ENCODE results near the gene SLC22A4. TPM values are rescaled to one million over a fixed set of nuclear protein-coding genes. Genes with fewer than 3 reads are reported as not detected.

The SLC22A4 gene
- total and polyA plus RNA-seq, 2 donors (not counting 1 experiment from before 2014, with no cell fraction given): 0.18 TPM; not detected in 1

DNA sequence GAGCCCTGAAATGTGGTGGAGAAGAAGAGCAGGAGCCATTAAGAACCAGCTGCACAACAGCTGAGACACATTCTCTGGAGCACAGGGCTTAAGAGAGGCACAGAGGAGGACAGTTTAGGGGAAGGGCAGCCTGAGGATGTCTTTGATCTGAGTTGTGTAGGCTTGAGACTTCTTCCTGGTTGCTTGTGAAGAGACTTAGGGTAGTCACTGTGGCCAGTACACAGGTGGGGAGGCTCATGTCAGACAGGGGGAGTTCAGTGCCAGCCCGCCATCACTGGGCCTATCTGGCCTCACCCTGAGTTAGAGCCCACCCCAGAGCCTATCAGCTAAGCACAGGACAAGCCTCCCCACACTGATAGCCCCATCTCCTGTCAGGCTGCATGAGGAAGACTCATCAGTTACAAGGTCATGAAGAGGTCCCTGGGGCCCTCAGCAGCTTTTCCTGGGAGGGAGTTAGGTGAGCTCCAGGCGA is 19.8 kb downstream of the SLC22A4 start:
- H2AFZ ChIP-seq (ENCODE audit: insufficient read depth, low read depth, low read length, poor library complexity, severe bottlenecking): no peak overlapping the region
- CTCF ChIA-PET: interaction anchor here (0.6 kb wide), 1 partner anchor 31 kb away, joined by 3 read pairs; no protein-coding TSS in a partner anchor

DNA sequence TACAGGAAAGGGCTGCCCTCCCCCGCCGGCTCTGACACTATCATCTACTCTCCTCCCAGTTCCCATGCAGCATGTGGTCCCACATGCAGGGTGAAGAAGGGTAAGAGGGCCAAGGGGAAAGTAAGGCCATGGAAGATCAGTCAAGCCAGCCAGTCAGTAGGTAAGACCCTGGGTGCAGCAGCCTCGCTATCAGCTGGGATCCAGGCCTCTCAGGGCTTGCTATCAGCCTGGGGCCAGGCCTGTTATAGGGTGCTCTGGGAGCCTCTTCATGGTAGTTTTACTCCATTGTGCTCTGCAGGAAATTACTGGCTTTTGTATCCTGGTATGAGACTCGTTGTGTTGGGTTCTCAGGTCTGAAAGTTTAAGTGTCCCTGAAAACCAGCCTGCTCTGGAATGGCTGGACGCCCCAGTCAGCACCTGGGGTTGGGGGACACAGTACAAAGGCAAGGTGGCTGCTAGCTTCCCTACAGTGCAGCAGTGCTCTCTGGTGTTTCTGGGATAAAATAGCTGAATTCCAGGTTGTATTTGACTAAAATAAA is 21.4 kb downstream of the SLC22A4 start:
- ATAC-seq (ENCODE audit: low read depth) (no peak), DNase-seq (no peak)
- WGBS (ENCODE audit: insufficient coverage): 90% methylated on average over 3 of the region's 5 CpGs
- no peaks in the 10 kb centered on the region for H3K4me1 Mint-ChIP-seq
- H3K27me3 Mint-ChIP-seq: no peaks in the 10 kb centered on the region
- no peak overlapping the region for H3K9ac ChIP-seq (ENCODE audit: low read length)
- ChIA-PET POLR2A (no interaction called here), CTCF (no interaction called here)
- H3K27me3 ChIP-seq (replicated peaks in 1 of 4; ENCODE audit: control extremely low read depth in 1 of 4, control insufficient read depth in 3 of 4, insufficient read depth in 4 of 4, low read length in 3 of 4): no peaks in the 10 kb centered on the region
- H3K9me3 Mint-ChIP-seq (ENCODE audit: insufficient read depth): no peaks in the 10 kb centered on the region
- intact Hi-C loops (cut with micrococcal nuclease): no loop called here
- H3K9me3 ChIP-seq (ENCODE audit: control extremely low read depth in 1 of 3, control insufficient read depth in 2 of 3, insufficient read depth in 1 of 3, low read length in 2 of 3): no peaks in the 10 kb centered on the region
- H4K20me1 ChIP-seq (ENCODE audit: control insufficient read depth, insufficient read depth, low read length, poor library complexity, severe bottlenecking): no peaks in the 10 kb centered on the region
- H3K4me1 ChIP-seq (ENCODE audit: control insufficient read depth in 2 of 2, insufficient read depth in 2 of 2, low read length in 2 of 2): no peaks in the 10 kb centered on the region
- no peak for TF ChIP-seq EZH2 (IDR thresholded peaks at IDR 0.05; ENCODE audit: borderline replicate concordance, insufficient read depth, low read depth, low read length, poor library complexity, severe bottlenecking)
- TF ChIP-seq, protein P1, sequence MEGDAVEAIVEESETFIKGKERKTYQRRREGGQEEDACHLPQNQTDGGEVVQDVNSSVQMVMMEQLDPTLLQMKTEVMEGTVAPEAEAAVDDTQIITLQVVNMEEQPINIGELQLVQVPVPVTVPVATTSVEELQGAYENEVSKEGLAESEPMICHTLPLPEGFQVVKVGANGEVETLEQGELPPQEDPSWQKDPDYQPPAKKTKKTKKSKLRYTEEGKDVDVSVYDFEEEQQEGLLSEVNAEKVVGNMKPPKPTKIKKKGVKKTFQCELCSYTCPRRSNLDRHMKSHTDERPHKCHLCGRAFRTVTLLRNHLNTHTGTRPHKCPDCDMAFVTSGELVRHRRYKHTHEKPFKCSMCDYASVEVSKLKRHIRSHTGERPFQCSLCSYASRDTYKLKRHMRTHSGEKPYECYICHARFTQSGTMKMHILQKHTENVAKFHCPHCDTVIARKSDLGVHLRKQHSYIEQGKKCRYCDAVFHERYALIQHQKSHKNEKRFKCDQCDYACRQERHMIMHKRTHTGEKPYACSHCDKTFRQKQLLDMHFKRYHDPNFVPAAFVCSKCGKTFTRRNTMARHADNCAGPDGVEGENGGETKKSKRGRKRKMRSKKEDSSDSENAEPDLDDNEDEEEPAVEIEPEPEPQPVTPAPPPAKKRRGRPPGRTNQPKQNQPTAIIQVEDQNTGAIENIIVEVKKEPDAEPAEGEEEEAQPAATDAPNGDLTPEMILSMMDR (IDR thresholded peaks at IDR 0.05): no peak
- H3K4me2 ChIP-seq (replicated peaks; ENCODE audit: low read depth, low read length, poor library complexity, severe bottlenecking): no peak overlapping the region
- H2AFZ ChIP-seq (ENCODE audit: insufficient read depth, low read depth, low read length, poor library complexity, severe bottlenecking): no peak overlapping the region
- H3K36me3 ChIP-seq (replicated peaks in 1 of 2; ENCODE audit: control extremely low read depth in 1 of 2, control insufficient read depth in 1 of 2, extremely low read depth in 1 of 2, insufficient read depth in 2 of 2, low read length in 1 of 2): no peaks in the 10 kb centered on the region
- no peak overlapping the region for H3K27ac Mint-ChIP-seq
- no peak overlapping the region for H3K4me3 ChIP-seq (ENCODE audit: control extremely low read depth in 1 of 5, extremely low read depth in 1 of 5, insufficient read depth in 1 of 5, low read depth in 2 of 5, low read length in 4 of 5)
- no peak overlapping the region for H3K4me3 Mint-ChIP-seq
- no peak overlapping the region for H3K27ac ChIP-seq (ENCODE audit: low read length in 2 of 2)
- H3K79me2 ChIP-seq (ENCODE audit: control insufficient read depth, insufficient read depth, low read length): no peaks in the 10 kb centered on the region

More for the DNA sequence above, 19.8 kb downstream of the SLC22A4 start:
- Histone ChIP-seq H3K36me3 (replicated peaks in 1 of 2; ENCODE audit: control extremely low read depth in 1 of 2, control insufficient read depth in 1 of 2, extremely low read depth in 1 of 2, insufficient read depth in 2 of 2, low read length in 1 of 2) (no peaks in the 10 kb centered on the region), H3K9me3 (ENCODE audit: control extremely low read depth in 1 of 3, control insufficient read depth in 2 of 3, insufficient read depth in 1 of 3, low read length in 2 of 3) (no peaks in the 10 kb centered on the region), H3K79me2 (ENCODE audit: control insufficient read depth, insufficient read depth, low read length) (no peaks in the 10 kb centered on the region), H3K4me3 (ENCODE audit: control extremely low read depth in 1 of 5, extremely low read depth in 1 of 5, insufficient read depth in 1 of 5, low read depth in 2 of 5, low read length in 4 of 5) (no peak overlapping the region), H3K27me3 (replicated peaks in 1 of 4; ENCODE audit: control extremely low read depth in 1 of 4, control insufficient read depth in 3 of 4, insufficient read depth in 4 of 4, low read length in 3 of 4) (no peaks in the 10 kb centered on the region), H3K9ac (ENCODE audit: low read length) (no peak overlapping the region), H3K4me2 (replicated peaks; ENCODE audit: low read depth, low read length, poor library complexity, severe bottlenecking) (no peak overlapping the region), H4K20me1 (ENCODE audit: control insufficient read depth, insufficient read depth, low read length, poor library complexity, severe bottlenecking) (no peaks in the 10 kb centered on the region), H3K4me1 (ENCODE audit: control insufficient read depth in 2 of 2, insufficient read depth in 2 of 2, low read length in 2 of 2) (no peaks in the 10 kb centered on the region), H3K27ac (ENCODE audit: low read length in 2 of 2) (no peak overlapping the region)
- POLR2A ChIA-PET: no interaction called here
- 58% methylated on average over 2 of the region's 2 CpGs for WGBS (ENCODE audit: insufficient coverage)
- intact Hi-C loops (cut with micrococcal nuclease): no loop called here
- no peaks in the 10 kb centered on the region for H3K4me1 Mint-ChIP-seq
- DNase-seq (no peak), ATAC-seq (ENCODE audit: low read depth) (no peak)
- H3K27me3 Mint-ChIP-seq: no peaks in the 10 kb centered on the region
- TF ChIP-seq EZH2 (IDR thresholded peaks at IDR 0.05; ENCODE audit: borderline replicate concordance, insufficient read depth, low read depth, low read length, poor library complexity, severe bottlenecking): no peak
- TF ChIP-seq, protein P1 (IDR thresholded peaks at IDR 0.05): no peak
- H3K9me3 Mint-ChIP-seq (ENCODE audit: insufficient read depth): no peaks in the 10 kb centered on the region
- no peak overlapping the region for H3K4me3 Mint-ChIP-seq
- H3K27ac Mint-ChIP-seq: no peak overlapping the region
